Gastroesophageal sphincter (tissue), 3 donors: ENCODE measurements around the gene NEU2.

Experiments used
- CTCF ChIP-seq, 4 experiments: fragments of 200-600 bp in 2 of 4; fragments of 450-650 bp in 2 of 4; sonication (generic) in 1 of 4; IDR thresholded peaks; one replicate each; pipeline ENCODE4 v1.5.1; 2017 to 2019; ENCODE audit warnings: antibody characterized with exemption in 4 of 4, mild to moderate bottlenecking in 2 of 4, moderate library complexity in 2 of 4
- EP300 ChIP-seq: sonication (generic); formaldehyde crosslinking; IDR thresholded peaks from one replicate; pipeline ENCODE4 v1.6.1; 2017; ENCODE audit warnings: antibody characterized with exemption, mild to moderate bottlenecking
- POLR2A ChIP-seq, 2 donors: fragments of 450-650 bp; IDR thresholded peaks; one replicate each; pipeline ENCODE4 v1.6.1; 2017; ENCODE audit warnings: antibody characterized with exemption in 2 of 2, mild to moderate bottlenecking in 2 of 2, moderate library complexity in 1 of 2
- POLR2AphosphoS5 ChIP-seq: sonication (generic); formaldehyde crosslinking; IDR thresholded peaks from one replicate; pipeline ENCODE4 v1.6.1; 2017; ENCODE audit warnings: antibody characterized with exemption

DNA sequence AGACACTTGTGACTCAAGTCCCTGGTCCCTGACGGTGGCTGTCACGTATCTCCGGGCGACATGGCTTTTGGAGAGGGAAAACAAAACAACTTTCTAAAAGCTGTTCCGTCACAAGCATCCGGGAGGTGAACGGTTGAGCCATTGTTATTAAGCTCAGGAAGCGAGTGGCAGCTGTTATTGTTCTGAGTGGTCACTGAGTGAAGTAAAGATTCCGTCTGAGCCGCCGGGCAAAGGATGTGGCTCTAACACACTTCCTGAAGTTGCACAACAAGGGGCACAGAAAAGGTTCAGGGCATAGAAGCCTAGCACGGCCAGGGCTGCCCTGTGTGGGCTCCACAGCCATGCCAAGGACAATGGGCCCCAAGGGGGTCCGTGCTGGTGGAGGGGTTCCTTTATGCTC lies 52.0 kb downstream of the NEU2 start:
- TF ChIP-seq CTCF (IDR thresholded peaks at IDR 0.05) (no peak), POLR2A (IDR thresholded peaks at IDR 0.05) (no peak), POLR2AphosphoS5 (no peak), EP300 (no peak)
